SK-N-SH (cell line): ENCODE results near the gene ANKK1. TPM values are rescaled to one million over a fixed set of nuclear protein-coding genes. Genes with fewer than 3 reads are reported as not detected.

Experiments used
- CTCF ChIA-PET: fragments of 300-600, 350-600 bp; formaldehyde crosslinking; extraction: SDS; loops from one replicate; lab custom pipeline; 2021; lab: Yijun Ruan, JAX
- POLR2A ChIA-PET: fragments of 350-600 bp; sonication (Branson Sonifier 250); formaldehyde crosslinking; extraction: SDS; loops from one replicate; lab custom pipeline; 2020; ENCODE audit warnings: antibody characterized with exemption, inconsistent platforms; lab: Yijun Ruan, JAX
- DNase-seq: peaks from one replicate; pipeline ENCODE4 v3.0.0; 2012
- H2AFZ ChIP-seq: fragments of 200-600 bp; sonication (generic); 2 replicates; pipeline ENCODE4 v1.8.1; 2016; ENCODE audit warnings: antibody characterized with exemption, mild to moderate bottlenecking, low read depth
- H3F3A ChIP-seq: fragments of 200-600 bp; sonication (generic); replicated peaks from 2 replicates; pipeline ENCODE3; 2016; ENCODE audit warnings: antibody characterized with exemption, mild to moderate bottlenecking; ENCODE audit not compliant: insufficient read depth
- H3K27ac ChIP-seq, 2 experiments: fragments of 200-500 bp in 1 of 2; fragments of 200-600 bp in 1 of 2; sonication (Bioruptor generic) in 1 of 2; sonication (generic), shearing (Covaris generic) in 1 of 2; 2 replicates each; pipeline versions ENCODE4 v1.5.1 to v1.6.1; 2014 to 2016; ENCODE audit warnings: low read depth in 2 of 2, inconsistent platforms in 1 of 2, low read length in 1 of 2, mild to moderate bottlenecking in 1 of 2, mixed read lengths in 1 of 2
- H3K27me3 ChIP-seq: fragments of 200-600 bp; sonication (generic), shearing (Covaris generic); 2 replicates; pipeline ENCODE4 v1.6.1; 2016; ENCODE audit warnings: mixed run types; ENCODE audit not compliant: insufficient read depth
- H3K36me3 ChIP-seq, 2 experiments: fragments of 200-500 bp in 1 of 2; fragments of 200-600 bp in 1 of 2; sonication (Bioruptor generic) in 1 of 2; sonication (generic) in 1 of 2; replicated peaks in 1 of 2; 2 replicates each; pipeline versions ENCODE3 to v1.5.1; 2014 to 2016; ENCODE audit warnings: low read length in 1 of 2, mild to moderate bottlenecking in 1 of 2; ENCODE audit not compliant: insufficient read depth in 2 of 2, control insufficient read depth in 1 of 2
- H3K4me1 ChIP-seq, 2 experiments: fragments of 200-500 bp in 1 of 2; fragments of 200-600 bp in 1 of 2; sonication (Bioruptor generic) in 1 of 2; sonication (generic), shearing (Covaris generic) in 1 of 2; 2 replicates each; pipeline versions ENCODE4 v1.5.1 to v1.6.1; 2014 to 2016; ENCODE audit warnings: low read depth in 1 of 2, low read length in 1 of 2, mixed run types in 1 of 2; ENCODE audit not compliant: insufficient read depth in 2 of 2, control insufficient read depth in 1 of 2
- H3K4me2 ChIP-seq: fragments of 200-600 bp; sonication (generic), shearing (Covaris generic); 2 replicates; pipeline ENCODE4 v1.6.1; 2017; ENCODE audit warnings: mixed run types
- H3K4me3 ChIP-seq, 2 experiments: fragments of 200-500 bp in 1 of 2; fragments of 200-600 bp in 1 of 2; sonication (Bioruptor generic) in 1 of 2; sonication (generic), shearing (Covaris generic) in 1 of 2; 2 replicates each; pipeline versions ENCODE4 v1.5.1 to v1.8.1; 2014 to 2016; ENCODE audit warnings: low read depth in 2 of 2, inconsistent platforms in 1 of 2, low read length in 1 of 2, mild to moderate bottlenecking in 1 of 2, mixed read lengths in 1 of 2, moderate library complexity in 1 of 2
- H3K79me2 ChIP-seq: fragments of 200-600 bp; sonication (generic); 2 replicates; pipeline ENCODE4 v1.8.1; 2017; ENCODE audit warnings: mild to moderate bottlenecking; ENCODE audit not compliant: insufficient read depth
- H3K9ac ChIP-seq: fragments of 200-600 bp; sonication (generic); 2 replicates; pipeline ENCODE4 v1.6.1; 2017; ENCODE audit warnings: mixed run types
- H3K9me2 ChIP-seq: fragments of 200-600 bp; sonication (generic); 2 replicates; pipeline ENCODE4 v1.6.1; 2017; ENCODE audit warnings: mixed run types
- H3K9me3 ChIP-seq: fragments of 200-600 bp; sonication (generic); 2 replicates; pipeline ENCODE4 v1.6.1; 2017; ENCODE audit warnings: mixed run types, mild to moderate bottlenecking, moderate library complexity
- H4K20me1 ChIP-seq: fragments of 200-600 bp; sonication (generic); 2 replicates; pipeline ENCODE4 v1.6.1; 2017; ENCODE audit warnings: mild to moderate bottlenecking, mixed run types; ENCODE audit not compliant: insufficient read depth
- ELF1 ChIP-seq: IDR thresholded peaks from 2 replicates; pipeline ENCODE4 v1.4.0; 2012
- EP300 ChIP-seq, 2 experiments: IDR thresholded peaks; 2 replicates each; pipeline versions ENCODE4 v1.4.0 to v1.6.1; 2012; ENCODE audit warnings: borderline replicate concordance in 1 of 2, low read depth in 1 of 2, low read length in 1 of 2
- EZH2phosphoT487 ChIP-seq: fragments of 200-600 bp; sonication (generic); IDR thresholded peaks from 2 replicates; pipeline ENCODE4 v1.6.1; 2017; ENCODE audit warnings: low read depth, mixed run types, mild to moderate bottlenecking, antibody characterized with exemption, moderate library complexity, borderline replicate concordance
- FOSL2 ChIP-seq: IDR thresholded peaks from 2 replicates; pipeline ENCODE4 v1.4.0; 2012; ENCODE audit warnings: low read depth, mild to moderate bottlenecking, moderate library complexity, borderline replicate concordance
- FOXJ3 ChIP-seq: sonication (generic); formaldehyde crosslinking; IDR thresholded peaks from 2 replicates; pipeline ENCODE4 v1.5.1; 2020; ENCODE audit warnings: mild to moderate bottlenecking, missing genetic modification reagents
- FOXM1 ChIP-seq: IDR thresholded peaks from 2 replicates; pipeline ENCODE4 v1.4.0; 2012; ENCODE audit warnings: low read depth, mild to moderate bottlenecking
- GABPA ChIP-seq: IDR thresholded peaks from 2 replicates; pipeline ENCODE4 v1.4.0; 2012; ENCODE audit warnings: low read depth, mild to moderate bottlenecking
- JUND ChIP-seq: IDR thresholded peaks from 2 replicates; pipeline ENCODE4 v1.4.0; 2012
- MAX ChIP-seq: IDR thresholded peaks from 2 replicates; pipeline ENCODE4 v1.4.0; 2012; ENCODE audit warnings: low read depth
- MEF2A ChIP-seq: IDR thresholded peaks from 2 replicates; pipeline ENCODE4 v1.4.0; 2012; ENCODE audit warnings: low read depth, borderline replicate concordance
- NFIC ChIP-seq: IDR thresholded peaks from 2 replicates; pipeline ENCODE4 v1.4.0; 2012; ENCODE audit warnings: borderline replicate concordance
- POLR2AphosphoS5 ChIP-seq: IDR thresholded peaks from 2 replicates; pipeline ENCODE4 v1.6.1; 2012; ENCODE audit warnings: low read depth, low read length
- RAD21 ChIP-seq: IDR thresholded peaks from 2 replicates; pipeline ENCODE4 v1.6.1; 2012; ENCODE audit warnings: mild to moderate bottlenecking, low read length
- RCOR1 ChIP-seq: fragments of 150-350 bp; IDR thresholded peaks from 2 replicates; pipeline ENCODE4 v1.6.1; 2017; ENCODE audit warnings: antibody characterized with exemption, low read length
- RFX5 ChIP-seq: IDR thresholded peaks from 2 replicates; pipeline ENCODE4 v1.6.1; 2012; ENCODE audit warnings: mild to moderate bottlenecking, improper control_type of control experiment, low read length
- TAF1 ChIP-seq: IDR thresholded peaks from 2 replicates; pipeline ENCODE4 v1.6.1; 2012; ENCODE audit warnings: low read depth, mild to moderate bottlenecking, low read length, moderate library complexity, borderline replicate concordance
- TCF12 ChIP-seq: IDR thresholded peaks from 2 replicates; pipeline ENCODE4 v1.4.0; 2012
- TEAD4 ChIP-seq: IDR thresholded peaks from 2 replicates; pipeline ENCODE4 v1.4.0; 2012; ENCODE audit warnings: mild to moderate bottlenecking, borderline replicate concordance; ENCODE audit not compliant: insufficient read depth
- YY1 ChIP-seq: IDR thresholded peaks from 2 replicates; pipeline ENCODE4 v1.4.0; 2012; ENCODE audit warnings: low read depth, mild to moderate bottlenecking
- WGBS: methylation state at CpG from one replicate; pipeline ENCODE4 v1.1.6; 2017; ENCODE audit warnings: low lambda C conversion rate; 5-methylcytosine and 5-hydroxymethylcytosine counted together
- polyA plus RNA-seq, 3 experiments: library from polyadenylated mRNA; depleted of rRNA; stranded (reverse); fragments of >200 nt; gene quantifications; 2 replicates each; pipeline ENCODE4 v1.2.3, GENCODE V29; 2012
- TF ChIP-seq, protein P1 (sequence below): fragments of 150-350 bp; IDR thresholded peaks from 2 replicates; pipeline ENCODE4 v1.6.1; 2016; ENCODE audit warnings: mild to moderate bottlenecking, low read depth, low read length
- TF ChIP-seq, protein P2 (sequence below): fragments of 150-350 bp; IDR thresholded peaks from 2 replicates; pipeline ENCODE4 v1.6.1; 2017; ENCODE audit warnings: antibody characterized with exemption, low read length, low read depth, borderline replicate concordance

The ANKK1 gene
- polyA plus RNA-seq, 1 of the 3 experiments (the other 2 are of a cell fraction), result 0.05 TPM

GRCh38 chr11:113349528-113349927 lies 38.1 kb upstream of the ANKK1 start:
- Histone ChIP-seq H3K36me3 (peaks cover 8 to 9% of the 10 kb centered on the region in 2 experiments), H3K4me1 (peaks cover 0 to 3% of the 10 kb centered on the region in 2 experiments; a peak in 1 of 4 replicates), H3K79me2 (no peaks in the 10 kb centered on the region), H4K20me1 (no peaks in the 10 kb centered on the region), H3K27me3 (no peaks in the 10 kb centered on the region), H3K9me2 (no peaks in the 10 kb centered on the region), H3K9me3 (no peaks in the 10 kb centered on the region), H2AFZ (no peak overlapping the region), H3K27ac (no peak overlapping the region), H3K4me3 (no peak overlapping the region), H3F3A (no peaks in the 10 kb centered on the region), H3K4me2 (no peak overlapping the region), H3K9ac (no peak overlapping the region)
- WGBS, result 91% methylated on average over 3 of the region's 3 CpGs
- DNase-seq, result no peak
- TF ChIP-seq YY1 (no peak), MEF2A (no peak), POLR2AphosphoS5 (no peak), FOXJ3 (CRISPR knock-in tag) (no peak), FOSL2 (no peak), RAD21 (no peak), NFIC (no peak), EP300 (IDR thresholded peaks at IDR 0.05; ENCODE audit: borderline replicate concordance in 1 of 2, low read depth in 1 of 2, low read length in 1 of 2) (no peak), MAX (no peak), TCF12 (no peak), ELF1 (no peak), TAF1 (no peak), JUND (no peak), TEAD4 (no peak), EZH2phosphoT487 (no peak), RFX5 (no peak), FOXM1 (no peak)
- TF ChIP-seq, protein P1, sequence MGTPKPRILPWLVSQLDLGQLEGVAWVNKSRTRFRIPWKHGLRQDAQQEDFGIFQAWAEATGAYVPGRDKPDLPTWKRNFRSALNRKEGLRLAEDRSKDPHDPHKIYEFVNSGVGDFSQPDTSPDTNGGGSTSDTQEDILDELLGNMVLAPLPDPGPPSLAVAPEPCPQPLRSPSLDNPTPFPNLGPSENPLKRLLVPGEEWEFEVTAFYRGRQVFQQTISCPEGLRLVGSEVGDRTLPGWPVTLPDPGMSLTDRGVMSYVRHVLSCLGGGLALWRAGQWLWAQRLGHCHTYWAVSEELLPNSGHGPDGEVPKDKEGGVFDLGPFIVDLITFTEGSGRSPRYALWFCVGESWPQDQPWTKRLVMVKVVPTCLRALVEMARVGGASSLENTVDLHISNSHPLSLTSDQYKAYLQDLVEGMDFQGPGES, result no peak
- CTCF ChIA-PET, result interaction anchor here (0.8 to 1.8 kb wide), 2 partner anchors 16 to 59 kb away, joined by 4 read pairs; no protein-coding TSS in a partner anchor
- POLR2A ChIA-PET, result no interaction called here

- no peak for TF ChIP-seq FOXJ3 (CRISPR knock-in tag)
- TF ChIP-seq GABPA, result no peak
- TF ChIP-seq, protein P2, sequence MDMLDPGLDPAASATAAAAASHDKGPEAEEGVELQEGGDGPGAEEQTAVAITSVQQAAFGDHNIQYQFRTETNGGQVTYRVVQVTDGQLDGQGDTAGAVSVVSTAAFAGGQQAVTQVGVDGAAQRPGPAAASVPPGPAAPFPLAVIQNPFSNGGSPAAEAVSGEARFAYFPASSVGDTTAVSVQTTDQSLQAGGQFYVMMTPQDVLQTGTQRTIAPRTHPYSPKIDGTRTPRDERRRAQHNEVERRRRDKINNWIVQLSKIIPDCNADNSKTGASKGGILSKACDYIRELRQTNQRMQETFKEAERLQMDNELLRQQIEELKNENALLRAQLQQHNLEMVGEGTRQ, result no peak
- TF ChIP-seq ELF1, result no peak
- TF ChIP-seq RCOR1, result no peak
- no peak for TF ChIP-seq TCF12
- TF ChIP-seq JUND, result no peak
- no peak for TF ChIP-seq TAF1
- CTCF ChIA-PET, result interaction anchor here (0.6 kb wide), 1 partner anchor 810 kb away, joined by 3 read pairs; no protein-coding TSS in a partner anchor
- H3K9ac ChIP-seq, result no peak overlapping the region
- no peaks in the 10 kb centered on the region for H4K20me1 ChIP-seq
- no peak for DNase-seq
- no peak overlapping the region for H2AFZ ChIP-seq
- H3K36me3 ChIP-seq, result peaks cover 7 to 16% of the 10 kb centered on the region in 2 experiments
- POLR2A ChIA-PET, result no interaction called here
- peaks cover 0 to 3% of the 10 kb centered on the region in 2 experiments; a peak in 1 of 4 replicates for H3K4me1 ChIP-seq
- H3K9me3 ChIP-seq, result no peaks in the 10 kb centered on the region
- no peak overlapping the region for H3K27ac ChIP-seq
- H3K9me2 ChIP-seq, result no peaks in the 10 kb centered on the region
- WGBS, result 95% methylated on average over 9 of the region's 11 CpGs
- no peaks in the 10 kb centered on the region for H3K79me2 ChIP-seq
- H3F3A ChIP-seq, result no peaks in the 10 kb centered on the region
- no peak overlapping the region for H3K4me2 ChIP-seq
- no peaks in the 10 kb centered on the region for H3K27me3 ChIP-seq
- no peak overlapping the region for H3K4me3 ChIP-seq
These were observed 37.1 kb upstream of the ANKK1 start for GRCh38 chr11:113350336-113351067.
